AG09319 (cell line): Measurements from ENCODE around the gene RNF19B.

Experiments used
- DNase-seq: peaks from one replicate; pipeline ENCODE4 v3.0.0-alpha.2; 2010; ENCODE audit warnings: low read depth; ENCODE audit errors: extremely low read depth
- TF ChIP-seq, protein P1 (sequence below): IDR thresholded peaks from 2 replicates; pipeline ENCODE4 v1.5.1; 2011; ENCODE audit warnings: low read depth, mild to moderate bottlenecking, inconsistent platforms, low read length, moderate library complexity

The RNF19B gene

DNA sequence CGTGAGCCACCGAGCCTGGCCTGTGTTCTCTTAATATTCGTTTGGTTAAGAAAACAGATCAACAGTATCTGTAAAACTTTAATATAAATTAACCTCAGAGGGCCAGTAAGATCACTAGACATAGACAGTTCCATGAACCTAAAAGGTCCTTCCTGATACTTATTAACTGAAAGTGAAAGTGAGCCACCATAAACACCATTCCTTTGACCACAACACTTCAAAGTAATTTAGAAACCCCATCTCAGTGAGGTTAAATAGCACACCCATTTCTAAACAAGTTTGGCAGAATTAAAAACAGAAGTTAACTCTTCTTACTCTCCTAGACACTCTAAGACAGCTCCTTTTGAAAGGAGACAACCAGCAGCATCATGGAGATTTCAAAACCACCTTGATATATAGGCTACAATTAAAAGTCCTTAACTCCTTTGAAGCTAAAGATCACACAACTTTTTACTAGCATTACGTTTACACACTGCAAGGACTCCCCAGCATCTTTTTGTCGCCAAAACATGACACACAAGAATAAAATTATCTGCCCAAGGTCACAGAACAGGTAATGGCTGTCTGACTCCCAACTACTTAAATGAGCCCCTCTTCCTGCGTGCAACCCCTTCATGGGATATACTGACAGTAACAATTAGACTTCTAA lies 2.2 kb downstream of the RNF19B start:
- no peak for DNase-seq

GRCh38 chr1:32960819-32961355 lies 3.7 kb downstream of the RNF19B start:
- DNase-seq = no peak
- TF ChIP-seq, protein P1, sequence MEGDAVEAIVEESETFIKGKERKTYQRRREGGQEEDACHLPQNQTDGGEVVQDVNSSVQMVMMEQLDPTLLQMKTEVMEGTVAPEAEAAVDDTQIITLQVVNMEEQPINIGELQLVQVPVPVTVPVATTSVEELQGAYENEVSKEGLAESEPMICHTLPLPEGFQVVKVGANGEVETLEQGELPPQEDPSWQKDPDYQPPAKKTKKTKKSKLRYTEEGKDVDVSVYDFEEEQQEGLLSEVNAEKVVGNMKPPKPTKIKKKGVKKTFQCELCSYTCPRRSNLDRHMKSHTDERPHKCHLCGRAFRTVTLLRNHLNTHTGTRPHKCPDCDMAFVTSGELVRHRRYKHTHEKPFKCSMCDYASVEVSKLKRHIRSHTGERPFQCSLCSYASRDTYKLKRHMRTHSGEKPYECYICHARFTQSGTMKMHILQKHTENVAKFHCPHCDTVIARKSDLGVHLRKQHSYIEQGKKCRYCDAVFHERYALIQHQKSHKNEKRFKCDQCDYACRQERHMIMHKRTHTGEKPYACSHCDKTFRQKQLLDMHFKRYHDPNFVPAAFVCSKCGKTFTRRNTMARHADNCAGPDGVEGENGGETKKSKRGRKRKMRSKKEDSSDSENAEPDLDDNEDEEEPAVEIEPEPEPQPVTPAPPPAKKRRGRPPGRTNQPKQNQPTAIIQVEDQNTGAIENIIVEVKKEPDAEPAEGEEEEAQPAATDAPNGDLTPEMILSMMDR = no peak

More for the DNA sequence above, 2.2 kb downstream of the RNF19B start:
- TF ChIP-seq, protein P1 = no peak

DNA sequence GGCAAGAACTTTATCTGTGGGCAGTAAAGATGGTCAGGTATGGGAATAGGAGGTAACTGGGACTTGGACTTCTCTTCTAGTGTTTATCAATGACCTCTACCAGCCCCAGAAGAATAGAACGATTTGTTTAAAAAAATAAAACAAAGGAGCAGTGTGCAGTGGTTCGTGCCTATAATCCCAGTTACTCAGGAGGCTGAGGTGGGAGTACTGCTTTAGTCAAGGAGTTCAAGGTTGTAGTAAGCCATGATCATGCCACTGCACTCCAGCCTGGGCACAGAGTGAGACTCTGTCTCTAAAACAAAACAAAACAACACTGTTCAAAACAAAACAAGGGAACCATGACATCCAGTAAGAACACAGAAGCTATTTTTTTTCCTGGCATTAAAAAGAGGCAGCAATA lies 4.3 kb downstream of the RNF19B start:
- TF ChIP-seq, protein P1 = no peak
- DNase-seq = no peak

- TF ChIP-seq, protein P1 = no peak
- no peak for DNase-seq
Measured at GRCh38 chr1:32958827-32959226, 5.8 kb downstream of the RNF19B start.

DNA sequence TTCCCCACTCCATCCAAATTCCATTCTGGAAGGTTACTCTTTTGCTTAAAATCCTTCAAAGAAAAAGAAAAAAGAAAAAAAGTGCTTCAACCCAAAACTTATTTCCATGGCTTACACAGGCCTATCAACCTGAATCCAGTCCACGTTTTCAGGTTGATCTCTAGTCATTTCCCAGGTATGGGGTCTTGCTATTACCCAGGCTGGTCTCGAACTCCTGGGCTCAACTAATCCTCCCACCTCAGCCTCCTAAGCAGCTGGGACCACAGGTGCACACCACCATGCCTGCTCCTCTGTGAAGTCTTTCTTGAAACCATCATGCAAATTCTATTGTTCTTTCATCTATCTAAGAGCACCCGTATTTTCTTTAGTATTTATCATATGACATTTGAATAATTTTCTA lies 7.6 kb downstream of the RNF19B start:
- no peak for DNase-seq
- TF ChIP-seq, protein P1 = no peak

GRCh38 chr1:32954168-32954567 lies 10.4 kb downstream of the RNF19B start:
- no peak for DNase-seq
- TF ChIP-seq, protein P1 = no peak

- TF ChIP-seq, protein P1 = no peak
- no peak for DNase-seq
Measured at GRCh38 chr1:32953495-32953894, 11.1 kb downstream of the RNF19B start.
